Activated naive CD8-positive, alpha-beta T cell treated with anti-CD3 and anti-CD28 coated beads, Interleukin-2, amount 10 ng/mL, durations not matched to agents 7 days and 5 days (primary cell): ENCODE data around the gene ADAMTS18. TPM values are rescaled to one million over a fixed set of nuclear protein-coding genes. Genes with fewer than 3 reads are reported as not detected.
"Not testable (repeated sequence)": the region's sequence is repeated elsewhere in the genome, so short reads cannot be mapped to it uniquely, and the experiment has no call there.

ENCODE experiments used
- ATAC-seq: fragments of 150-1000 bp; cut with Tn5 transposase; one replicate; pipeline ENCODE4 v1.10.0; 2021; ENCODE audit warnings: low read depth, moderate library complexity
- POLR2A ChIA-PET: fragments of 350-600 bp; sonication (Branson Sonifier 250); formaldehyde crosslinking; loops from one replicate; lab custom pipeline; 2021; ENCODE audit warnings: antibody characterized with exemption; lab: Charles Lee
- DNase-seq: peaks from one replicate; pipeline ENCODE4 v3.0.0; 2021
- H3K27ac Mint-ChIP-seq: one replicate; pipeline ENCODE4 v1.8.0; 2022; ENCODE audit warnings: mild to moderate bottlenecking, mixed read lengths
- H3K27me3 Mint-ChIP-seq: one replicate; pipeline ENCODE4 v1.8.0; 2022; ENCODE audit warnings: mild to moderate bottlenecking, moderate library complexity, mixed read lengths
- H3K36me3 Mint-ChIP-seq: one replicate; pipeline ENCODE4 v1.8.0; 2021; ENCODE audit warnings: mild to moderate bottlenecking, mixed read lengths
- H3K4me1 Mint-ChIP-seq: one replicate; pipeline ENCODE4 v1.8.0; 2021; ENCODE audit warnings: mixed read lengths
- H3K4me3 Mint-ChIP-seq: one replicate; pipeline ENCODE4 v1.8.0; 2022; ENCODE audit warnings: mild to moderate bottlenecking, moderate library complexity, mixed read lengths
- H3K9me3 Mint-ChIP-seq: one replicate; pipeline ENCODE4 v1.8.0; 2021; ENCODE audit warnings: mixed read lengths
- total RNA-seq, 2 experiments: library from RNA; stranded (reverse); gene quantifications; one replicate each; pipeline ENCODE4 v1.2.3, GENCODE V29; 2021

The ADAMTS18 gene
- total RNA-seq, 2 experiments from 2014 or later = not detected

DNA sequence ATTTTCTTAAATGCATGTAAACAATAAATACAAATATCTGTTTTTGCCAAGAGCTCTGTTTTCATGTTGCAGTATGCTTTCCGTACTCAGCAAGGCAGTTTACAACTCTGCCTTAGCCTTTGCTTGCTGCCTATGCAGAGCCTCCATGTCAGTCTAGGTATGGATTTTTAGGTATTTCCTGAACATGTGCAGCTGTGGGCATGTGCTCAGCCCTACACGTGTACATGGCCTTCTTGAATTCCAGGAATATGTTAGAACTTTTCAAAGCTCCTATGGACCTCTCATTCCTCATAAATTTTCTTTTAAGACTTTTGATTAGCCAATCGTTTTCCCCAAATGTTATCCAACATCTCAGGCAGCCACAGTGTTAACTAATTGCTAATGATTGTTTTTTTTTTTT lies 171.9 kb downstream of the ADAMTS18 start:
- Mint-ChIP-seq H3K4me3 (no peak overlapping the region), H3K4me1 (no peaks in the 10 kb centered on the region), H3K27me3 (peaks cover 13% of the 10 kb centered on the region), H3K9me3 (peaks cover 1% of the 10 kb centered on the region), H3K36me3 (no peaks in the 10 kb centered on the region), H3K27ac (no peak overlapping the region)
- ATAC-seq (no peak), DNase-seq (no peak)
- POLR2A ChIA-PET = no interaction called here

GRCh38 chr16:77250400-77250799 lies 184.4 kb downstream of the ADAMTS18 start:
- POLR2A ChIA-PET = no interaction called here
- Mint-ChIP-seq H3K36me3 (no peaks in the 10 kb centered on the region), H3K4me1 (no peaks in the 10 kb centered on the region), H3K4me3 (no peak overlapping the region), H3K27me3 (peaks cover 3% of the 10 kb centered on the region), H3K9me3 (no peaks in the 10 kb centered on the region), H3K27ac (no peak overlapping the region)
- ATAC-seq (no peak), DNase-seq (no peak)

GRCh38 chr16:77246150-77246549 lies 188.7 kb downstream of the ADAMTS18 start:
- no peak overlapping the region for H3K4me3 Mint-ChIP-seq
- no peaks in the 10 kb centered on the region for H3K36me3 Mint-ChIP-seq
- H3K27ac Mint-ChIP-seq = no peak overlapping the region
- H3K4me1 Mint-ChIP-seq = no peaks in the 10 kb centered on the region
- no peaks in the 10 kb centered on the region for H3K9me3 Mint-ChIP-seq
- no peak for ATAC-seq
- POLR2A ChIA-PET = no interaction called here
- no peak for DNase-seq
- no peaks in the 10 kb centered on the region for H3K27me3 Mint-ChIP-seq

DNA sequence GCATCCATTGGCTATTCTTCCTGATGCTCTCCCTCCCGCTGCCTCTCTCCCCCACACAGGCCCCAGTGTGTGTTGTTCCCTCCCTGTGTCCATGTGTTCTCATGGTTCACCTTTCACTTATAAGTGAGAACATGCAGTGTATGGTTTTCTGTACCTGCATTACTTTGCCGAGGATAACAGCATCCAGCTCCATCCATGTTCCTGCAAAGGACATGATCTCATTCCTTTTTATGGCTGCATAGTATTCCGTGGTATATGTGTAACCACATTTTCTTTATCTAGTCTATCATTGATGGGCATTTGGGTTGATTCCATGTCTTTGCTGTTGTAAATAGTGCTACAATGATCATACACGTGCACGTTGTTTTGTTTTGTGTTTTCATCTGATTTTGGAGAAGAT lies 192.4 kb downstream of the ADAMTS18 start:
- H3K9me3 Mint-ChIP-seq, H3K36me3 Mint-ChIP-seq, H3K4me1 Mint-ChIP-seq, POLR2A ChIA-PET, H3K27me3 Mint-ChIP-seq, DNase-seq, H3K4me3 Mint-ChIP-seq, H3K27ac Mint-ChIP-seq, ATAC-seq: not testable (repeated sequence)

GRCh38 chr16:77238593-77238992 lies 196.2 kb downstream of the ADAMTS18 start:
- H3K27me3 Mint-ChIP-seq = peaks cover 13% of the 10 kb centered on the region
- ATAC-seq = no peak

DNA sequence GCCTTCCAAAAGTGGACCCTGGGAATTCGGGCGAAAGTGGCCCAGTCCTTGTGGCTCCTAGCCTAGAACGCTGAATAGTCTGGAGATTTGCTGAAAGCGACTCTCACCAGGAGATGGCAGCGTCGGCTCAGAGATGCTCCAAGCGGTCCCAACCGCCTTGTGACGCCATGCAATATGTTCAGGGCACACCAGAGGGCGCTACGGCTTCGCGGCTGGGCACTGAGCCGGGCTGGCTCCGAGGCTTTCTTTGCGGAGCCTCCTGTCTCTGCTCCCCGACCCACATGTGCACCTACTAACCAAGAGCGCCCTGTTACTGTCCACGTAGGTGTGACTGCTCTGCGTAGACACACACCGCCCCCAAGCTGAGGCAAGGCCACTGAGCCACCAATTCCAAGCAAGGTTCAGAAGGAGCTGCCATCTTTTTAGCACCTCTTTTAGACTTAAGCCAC lies 198.7 kb downstream of the ADAMTS18 start:
- peaks cover 5% of the 10 kb centered on the region for H3K4me1 Mint-ChIP-seq
- peaks cover 13% of the 10 kb centered on the region for H3K27me3 Mint-ChIP-seq
- H3K9me3 Mint-ChIP-seq = no peaks in the 10 kb centered on the region
- POLR2A ChIA-PET = no interaction called here
- peak; percentile 89 for DNase-seq
- no peaks in the 10 kb centered on the region for H3K36me3 Mint-ChIP-seq
- ATAC-seq = peak; percentile 99
- no peak overlapping the region for H3K27ac Mint-ChIP-seq
- H3K4me3 Mint-ChIP-seq = peak overlapping the region; percentile 45

More at GRCh38 chr16:77238593-77238992, 196.2 kb downstream of the ADAMTS18 start:
- no peak for DNase-seq
- no peaks in the 10 kb centered on the region for H3K36me3 Mint-ChIP-seq
- no peaks in the 10 kb centered on the region for H3K9me3 Mint-ChIP-seq
- H3K4me3 Mint-ChIP-seq = no peak overlapping the region
- peaks cover 5% of the 10 kb centered on the region for H3K4me1 Mint-ChIP-seq
- H3K27ac Mint-ChIP-seq = no peak overlapping the region
- POLR2A ChIA-PET = no interaction called here

DNA sequence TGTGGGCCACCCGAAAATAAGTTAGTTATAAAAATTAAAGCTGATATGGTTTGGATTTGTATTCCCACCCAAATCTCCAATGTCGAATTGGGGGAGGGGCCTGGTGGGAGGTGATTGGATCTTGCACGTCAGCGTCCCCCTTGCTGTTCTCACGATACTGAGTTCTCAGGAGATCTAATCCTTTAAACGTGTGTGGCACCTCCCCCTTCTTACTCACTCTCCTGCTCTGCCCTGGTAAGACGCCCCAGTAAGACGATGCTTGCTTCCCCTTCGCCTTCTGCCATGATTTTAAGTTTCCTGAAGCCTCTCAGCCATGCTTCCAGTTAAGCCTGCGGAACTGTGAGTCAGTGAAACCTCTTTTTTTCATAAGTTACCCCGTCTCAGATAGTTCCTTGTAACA lies 200.2 kb downstream of the ADAMTS18 start:
- no peak overlapping the region for H3K4me3 Mint-ChIP-seq
- no peaks in the 10 kb centered on the region for H3K9me3 Mint-ChIP-seq
- POLR2A ChIA-PET = no interaction called here
- peaks cover 15% of the 10 kb centered on the region for H3K27me3 Mint-ChIP-seq
- H3K4me1 Mint-ChIP-seq = peaks cover 5% of the 10 kb centered on the region
- H3K27ac Mint-ChIP-seq = no peak overlapping the region
- DNase-seq (no peak), ATAC-seq (no peak)
- no peaks in the 10 kb centered on the region for H3K36me3 Mint-ChIP-seq

- no peak for DNase-seq
- no peaks in the 10 kb centered on the region for H3K9me3 Mint-ChIP-seq
- H3K4me1 Mint-ChIP-seq = peaks cover 5% of the 10 kb centered on the region
- no peaks in the 10 kb centered on the region for H3K36me3 Mint-ChIP-seq
- H3K4me3 Mint-ChIP-seq = no peak overlapping the region
- ATAC-seq = no peak
- POLR2A ChIA-PET = no interaction called here
- peaks cover 15% of the 10 kb centered on the region for H3K27me3 Mint-ChIP-seq
- no peak overlapping the region for H3K27ac Mint-ChIP-seq
These were observed 200.9 kb downstream of the ADAMTS18 start for GRCh38 chr16:77233799-77234519.

Other genes starting within 250 kb of the ADAMTS18 start
- 10 to 100 TPM; 83.0 to 84.7 TPM for gene MON1B, start 243.8 kb downstream of the ADAMTS18 start, total RNA-seq
- gene SYCE1L, start 235.6 kb downstream of the ADAMTS18 start, total RNA-seq = 10 to 100 TPM; 13.3 to 17.1 TPM